Ishikawa (cell line): ENCODE results near the gene GZF1.

Experiments
- CEBPB ChIP-seq: IDR thresholded peaks from 2 replicates; pipeline ENCODE4 v1.6.1; 2012
- CREB1 ChIP-seq: IDR thresholded peaks from 2 replicates; pipeline ENCODE4 v1.6.1; 2012; ENCODE audit warnings: low read depth
- EGR1 ChIP-seq: IDR thresholded peaks from 2 replicates; pipeline ENCODE4 v1.6.1; 2012
- EP300 ChIP-seq: IDR thresholded peaks from 2 replicates; pipeline ENCODE4 v1.6.1; 2012; ENCODE audit warnings: borderline replicate concordance
- FOXM1 ChIP-seq: IDR thresholded peaks from 2 replicates; pipeline ENCODE4 v1.6.1; 2012; ENCODE audit warnings: low read depth, borderline replicate concordance
- NFIC ChIP-seq: IDR thresholded peaks from 2 replicates; pipeline ENCODE4 v1.6.1; 2012
- RAD21 ChIP-seq: IDR thresholded peaks from 2 replicates; pipeline ENCODE4 v1.6.1; 2012; ENCODE audit warnings: low read depth
- TAF1 ChIP-seq: IDR thresholded peaks from 2 replicates; pipeline ENCODE4 v1.6.1; 2012; ENCODE audit warnings: low read depth, mild to moderate bottlenecking
- TCF12 ChIP-seq: IDR thresholded peaks from 2 replicates; pipeline ENCODE4 v1.6.1; 2012; ENCODE audit warnings: low read depth
- TEAD4 ChIP-seq: IDR thresholded peaks from 2 replicates; pipeline ENCODE4 v1.6.1; 2012
- YY1 ChIP-seq: IDR thresholded peaks from 2 replicates; pipeline ENCODE4 v1.6.1; 2012; ENCODE audit warnings: low read depth
- ZBTB7A ChIP-seq: IDR thresholded peaks from 2 replicates; pipeline ENCODE4 v1.6.1; 2012; ENCODE audit warnings: low read depth
- TF ChIP-seq, protein P1 (sequence below): IDR thresholded peaks from 2 replicates; pipeline ENCODE4 v1.6.1; 2012; ENCODE audit warnings: low read depth, mild to moderate bottlenecking
- TF ChIP-seq, protein P2 (sequence below): IDR thresholded peaks from 2 replicates; pipeline ENCODE4 v1.6.1; 2012
- TF ChIP-seq, protein P3 (sequence below): IDR thresholded peaks from 2 replicates; pipeline ENCODE4 v1.6.1; 2012

The GZF1 gene

DNA sequence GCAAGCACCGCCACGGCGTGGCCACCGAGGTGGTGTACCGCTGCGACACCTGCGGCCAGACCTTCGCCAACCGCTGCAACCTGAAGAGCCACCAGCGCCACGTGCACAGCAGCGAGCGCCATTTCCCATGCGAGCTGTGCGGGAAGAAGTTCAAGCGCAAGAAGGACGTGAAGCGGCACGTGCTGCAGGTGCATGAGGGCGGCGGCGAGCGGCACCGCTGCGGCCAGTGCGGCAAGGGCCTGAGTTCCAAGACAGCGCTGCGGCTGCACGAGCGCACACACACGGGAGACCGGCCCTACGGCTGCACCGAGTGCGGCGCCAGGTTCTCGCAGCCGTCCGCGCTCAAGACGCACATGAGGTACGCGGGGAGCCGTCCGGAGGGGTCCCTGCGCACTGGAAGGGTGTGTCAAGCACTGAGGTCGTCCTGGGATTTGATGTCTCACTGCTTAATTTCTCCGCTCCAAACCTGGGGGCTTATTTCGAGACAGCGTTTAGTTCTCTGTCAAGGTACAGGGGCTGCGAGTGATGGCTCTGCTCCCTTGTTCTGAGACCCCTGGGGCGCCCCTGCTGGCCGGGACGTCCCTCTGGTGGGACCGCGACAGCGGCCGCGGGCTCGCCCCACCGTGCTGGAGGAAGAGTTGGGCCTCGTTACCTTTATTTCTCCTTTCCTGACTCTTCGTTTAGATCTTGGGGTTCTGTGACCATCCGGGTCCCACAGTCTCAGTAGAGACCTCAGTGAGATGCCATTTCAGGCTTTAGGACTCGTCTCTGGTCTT, 3.6 kb downstream of the GZF1 start:
- TF ChIP-seq RAD21: no peak
- TF ChIP-seq, protein P1, sequence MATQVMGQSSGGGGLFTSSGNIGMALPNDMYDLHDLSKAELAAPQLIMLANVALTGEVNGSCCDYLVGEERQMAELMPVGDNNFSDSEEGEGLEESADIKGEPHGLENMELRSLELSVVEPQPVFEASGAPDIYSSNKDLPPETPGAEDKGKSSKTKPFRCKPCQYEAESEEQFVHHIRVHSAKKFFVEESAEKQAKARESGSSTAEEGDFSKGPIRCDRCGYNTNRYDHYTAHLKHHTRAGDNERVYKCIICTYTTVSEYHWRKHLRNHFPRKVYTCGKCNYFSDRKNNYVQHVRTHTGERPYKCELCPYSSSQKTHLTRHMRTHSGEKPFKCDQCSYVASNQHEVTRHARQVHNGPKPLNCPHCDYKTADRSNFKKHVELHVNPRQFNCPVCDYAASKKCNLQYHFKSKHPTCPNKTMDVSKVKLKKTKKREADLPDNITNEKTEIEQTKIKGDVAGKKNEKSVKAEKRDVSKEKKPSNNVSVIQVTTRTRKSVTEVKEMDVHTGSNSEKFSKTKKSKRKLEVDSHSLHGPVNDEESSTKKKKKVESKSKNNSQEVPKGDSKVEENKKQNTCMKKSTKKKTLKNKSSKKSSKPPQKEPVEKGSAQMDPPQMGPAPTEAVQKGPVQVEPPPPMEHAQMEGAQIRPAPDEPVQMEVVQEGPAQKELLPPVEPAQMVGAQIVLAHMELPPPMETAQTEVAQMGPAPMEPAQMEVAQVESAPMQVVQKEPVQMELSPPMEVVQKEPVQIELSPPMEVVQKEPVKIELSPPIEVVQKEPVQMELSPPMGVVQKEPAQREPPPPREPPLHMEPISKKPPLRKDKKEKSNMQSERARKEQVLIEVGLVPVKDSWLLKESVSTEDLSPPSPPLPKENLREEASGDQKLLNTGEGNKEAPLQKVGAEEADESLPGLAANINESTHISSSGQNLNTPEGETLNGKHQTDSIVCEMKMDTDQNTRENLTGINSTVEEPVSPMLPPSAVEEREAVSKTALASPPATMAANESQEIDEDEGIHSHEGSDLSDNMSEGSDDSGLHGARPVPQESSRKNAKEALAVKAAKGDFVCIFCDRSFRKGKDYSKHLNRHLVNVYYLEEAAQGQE: no peak
- no peak for TF ChIP-seq TAF1
- no peak for TF ChIP-seq FOXM1
- TF ChIP-seq YY1: no peak
- no peak for TF ChIP-seq EP300
- no peak for TF ChIP-seq TEAD4
- TF ChIP-seq, protein P2, sequence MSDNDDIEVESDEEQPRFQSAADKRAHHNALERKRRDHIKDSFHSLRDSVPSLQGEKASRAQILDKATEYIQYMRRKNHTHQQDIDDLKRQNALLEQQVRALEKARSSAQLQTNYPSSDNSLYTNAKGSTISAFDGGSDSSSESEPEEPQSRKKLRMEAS: no peak
- no peak for TF ChIP-seq EGR1
- TF ChIP-seq CEBPB: no peak
- TF ChIP-seq NFIC: no peak

DNA sequence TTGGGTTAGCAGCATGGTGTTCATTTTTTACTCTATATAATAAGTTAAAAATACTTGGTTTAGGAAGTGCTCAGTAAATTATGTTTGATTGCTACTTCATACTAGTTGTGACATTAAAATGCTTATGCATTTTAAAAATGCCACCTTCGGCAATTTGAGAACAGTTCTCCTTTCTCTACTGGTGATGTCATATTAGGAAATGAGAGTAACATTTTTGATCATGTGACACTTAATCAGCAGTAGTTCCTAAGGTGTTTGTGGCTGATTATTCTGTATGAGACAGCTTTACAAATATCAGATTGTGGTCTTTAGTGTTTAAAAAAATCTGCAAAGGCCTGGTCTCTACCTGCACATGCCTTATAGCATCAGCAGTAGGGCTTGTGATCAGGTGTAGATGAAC, 4.4 kb downstream of the GZF1 start:
- TF ChIP-seq EGR1 (no peak), RAD21 (no peak), CREB1 (no peak), FOXM1 (no peak), EP300 (no peak), TEAD4 (no peak), ZBTB7A (no peak), TAF1 (no peak), NFIC (no peak), TCF12 (no peak), YY1 (no peak), CEBPB (no peak)
- TF ChIP-seq, protein P1: no peak
- TF ChIP-seq, protein P2: no peak
- TF ChIP-seq, protein P3, sequence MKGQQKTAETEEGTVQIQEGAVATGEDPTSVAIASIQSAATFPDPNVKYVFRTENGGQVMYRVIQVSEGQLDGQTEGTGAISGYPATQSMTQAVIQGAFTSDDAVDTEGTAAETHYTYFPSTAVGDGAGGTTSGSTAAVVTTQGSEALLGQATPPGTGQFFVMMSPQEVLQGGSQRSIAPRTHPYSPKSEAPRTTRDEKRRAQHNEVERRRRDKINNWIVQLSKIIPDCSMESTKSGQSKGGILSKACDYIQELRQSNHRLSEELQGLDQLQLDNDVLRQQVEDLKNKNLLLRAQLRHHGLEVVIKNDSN: no peak

DNA sequence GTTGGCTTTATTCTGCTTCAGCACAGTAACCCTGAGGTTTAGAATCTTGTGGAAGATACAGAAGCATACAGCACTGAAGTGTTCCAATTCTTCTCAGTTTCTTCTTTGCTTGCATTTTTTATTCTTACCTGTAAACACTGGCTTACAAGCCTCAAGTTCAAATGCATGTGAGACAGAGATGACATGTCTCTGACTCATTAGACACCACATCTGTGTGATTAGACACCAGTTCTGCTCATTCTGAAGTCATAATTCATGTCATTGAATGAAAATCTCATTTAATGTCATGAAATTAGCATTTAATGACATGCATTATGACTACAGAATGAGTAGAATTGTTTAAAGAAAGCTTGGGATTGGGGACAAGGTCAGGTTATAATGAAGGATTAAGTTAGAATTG, 5.8 kb downstream of the GZF1 start:
- TF ChIP-seq TAF1 (no peak), CEBPB (no peak), NFIC (no peak)
- TF ChIP-seq, protein P2: no peak

DNA sequence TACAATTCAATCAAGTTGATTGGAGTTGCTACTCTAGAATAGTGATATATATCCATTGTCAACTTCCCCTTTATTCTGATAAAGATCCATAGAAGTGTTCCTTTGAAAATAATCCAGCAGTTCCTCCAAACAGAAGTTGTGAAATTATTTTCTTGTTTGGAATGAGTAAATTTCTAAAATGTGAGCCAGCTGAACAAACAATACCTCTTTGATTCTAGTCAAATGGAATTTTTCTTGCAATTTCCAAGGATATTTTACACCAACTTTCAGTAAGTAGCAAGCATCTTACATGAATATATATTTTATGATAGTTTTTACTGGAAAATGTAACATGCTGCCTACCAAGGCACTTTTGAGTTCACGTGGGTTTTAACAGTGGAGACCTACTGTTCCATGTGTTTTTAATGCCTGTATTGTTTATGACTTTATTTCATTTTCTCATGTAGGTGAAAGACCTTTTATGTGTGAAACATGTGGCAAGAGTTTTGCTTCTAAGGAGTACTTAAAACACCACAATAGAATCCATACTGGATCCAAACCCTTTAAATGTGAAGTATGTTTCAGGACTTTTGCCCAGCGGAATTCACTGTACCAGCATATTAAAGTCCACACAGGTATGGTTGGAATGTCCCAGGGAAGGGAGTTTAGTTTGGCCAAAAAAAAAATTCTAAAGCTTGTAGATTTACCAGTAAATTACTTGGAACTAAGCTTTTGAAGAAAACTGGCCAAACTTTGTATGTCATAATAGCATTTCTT, 6.5 kb downstream of the GZF1 start:
- TF ChIP-seq TCF12: no peak
- TF ChIP-seq NFIC: no peak
- TF ChIP-seq RAD21: no peak
- TF ChIP-seq, protein P1: no peak
- TF ChIP-seq, protein P3: no peak
- no peak for TF ChIP-seq FOXM1
- no peak for TF ChIP-seq CREB1
- TF ChIP-seq ZBTB7A: no peak
- no peak for TF ChIP-seq EP300
- no peak for TF ChIP-seq CEBPB
- TF ChIP-seq YY1: no peak
- no peak for TF ChIP-seq TAF1
- TF ChIP-seq EGR1: no peak
- no peak for TF ChIP-seq TEAD4
- TF ChIP-seq, protein P2: no peak
